Fibroblast of lung (primary cell): ENCODE measurements around the gene STATH.

ENCODE experiments used
- EZH2 ChIP-seq: IDR thresholded peaks from 2 replicates; pipeline ENCODE4 v1.5.1; 2012; ENCODE audit warnings: low read length, control low read depth, mild to moderate bottlenecking; ENCODE audit errors: missing control alignments
- TF ChIP-seq, protein P1 (sequence below), 2 donors: IDR thresholded peaks in 1 of 2; conservative IDR thresholded peaks in 1 of 2; 1 replicate in 1 of 2; 2 replicates in 1 of 2; pipeline ENCODE4 v1.5.1; 2011 to 2012; ENCODE audit warnings: low read length in 2 of 2, control low read depth in 1 of 2, inconsistent platforms in 1 of 2, low read depth in 1 of 2, mild to moderate bottlenecking in 1 of 2

GRCh38 chr4:69995526-69996016 lies at the start of gene STATH:
- TF ChIP-seq, protein P1, sequence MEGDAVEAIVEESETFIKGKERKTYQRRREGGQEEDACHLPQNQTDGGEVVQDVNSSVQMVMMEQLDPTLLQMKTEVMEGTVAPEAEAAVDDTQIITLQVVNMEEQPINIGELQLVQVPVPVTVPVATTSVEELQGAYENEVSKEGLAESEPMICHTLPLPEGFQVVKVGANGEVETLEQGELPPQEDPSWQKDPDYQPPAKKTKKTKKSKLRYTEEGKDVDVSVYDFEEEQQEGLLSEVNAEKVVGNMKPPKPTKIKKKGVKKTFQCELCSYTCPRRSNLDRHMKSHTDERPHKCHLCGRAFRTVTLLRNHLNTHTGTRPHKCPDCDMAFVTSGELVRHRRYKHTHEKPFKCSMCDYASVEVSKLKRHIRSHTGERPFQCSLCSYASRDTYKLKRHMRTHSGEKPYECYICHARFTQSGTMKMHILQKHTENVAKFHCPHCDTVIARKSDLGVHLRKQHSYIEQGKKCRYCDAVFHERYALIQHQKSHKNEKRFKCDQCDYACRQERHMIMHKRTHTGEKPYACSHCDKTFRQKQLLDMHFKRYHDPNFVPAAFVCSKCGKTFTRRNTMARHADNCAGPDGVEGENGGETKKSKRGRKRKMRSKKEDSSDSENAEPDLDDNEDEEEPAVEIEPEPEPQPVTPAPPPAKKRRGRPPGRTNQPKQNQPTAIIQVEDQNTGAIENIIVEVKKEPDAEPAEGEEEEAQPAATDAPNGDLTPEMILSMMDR (conservative IDR thresholded peaks at IDR 0.05 in 1 of 2, IDR thresholded peaks at IDR 0.05 in 1 of 2; ENCODE audit: low read depth in 1 of 2, low read length in 2 of 2), result no peak
- TF ChIP-seq EZH2, result no peak
